PC-9 (cell line): ENCODE data around the gene OBSCN. TPM values are rescaled to one million over a fixed set of nuclear protein-coding genes. Genes with fewer than 3 reads are reported as not detected.

Experiments
- BruUV-seq: library from RNA; stranded (reverse); fragments of 400-500 nt; replicated peaks from 2 replicates; lab custom pipeline; 2021; lab: Mats Ljungman, UMichigan
- CTCF ChIA-PET: fragments of 300-600 bp; sonication (Branson Sonifier 250); formaldehyde crosslinking; loops from one replicate; lab custom pipeline; 2022; ENCODE audit warnings: antibody characterized with exemption; lab: Charles Lee
- POLR2A ChIA-PET: fragments of 300-600 bp; sonication (Branson Sonifier 250); formaldehyde crosslinking; loops from one replicate; lab custom pipeline; 2022; ENCODE audit warnings: antibody characterized with exemption; ENCODE audit not compliant: unreplicated experiment; lab: Charles Lee
- DNase-seq, 2 experiments: peaks; one replicate each; pipeline versions ENCODE4 v3.0.0 to v3.0.0-alpha.2; 2015 to 2022; ENCODE audit warnings: mixed read lengths in 1 of 2
- H2AFZ ChIP-seq: fragments of 200-600 bp; sonication (generic); 2 replicates; pipeline ENCODE4 v1.8.1; 2017; ENCODE audit warnings: antibody characterized with exemption
- H3F3A ChIP-seq: fragments of 200-600 bp; sonication (generic); 2 replicates; pipeline ENCODE4 v1.8.1; 2017; ENCODE audit warnings: antibody characterized with exemption, mild to moderate bottlenecking, low read depth; ENCODE audit not compliant: insufficient read depth
- H3K27ac ChIP-seq: fragments of 200-600 bp; sonication (generic); 2 replicates; pipeline ENCODE4 v1.6.1; 2016; ENCODE audit warnings: mixed run types
- H3K27me3 ChIP-seq: fragments of 200-600 bp; sonication (generic); 2 replicates; pipeline ENCODE4 v1.6.1; 2016; ENCODE audit warnings: low read depth, mixed run types; ENCODE audit not compliant: insufficient read depth
- H3K36me3 ChIP-seq: fragments of 200-600 bp; sonication (generic); 2 replicates; pipeline ENCODE4 v1.6.1; 2016; ENCODE audit warnings: low read depth, mixed run types
- H3K4me1 ChIP-seq: fragments of 200-600 bp; sonication (generic); replicated peaks from 2 replicates; pipeline ENCODE4 v1.6.1; 2016; ENCODE audit warnings: mixed run types; ENCODE audit not compliant: insufficient read depth
- H3K4me2 ChIP-seq: fragments of 200-600 bp; sonication (generic); 2 replicates; pipeline ENCODE4 v1.6.1; 2017; ENCODE audit warnings: mixed run types
- H3K4me3 ChIP-seq: fragments of 200-600 bp; sonication (generic); 2 replicates; pipeline ENCODE4 v1.6.1; 2016; ENCODE audit warnings: mixed run types
- H3K79me2 ChIP-seq: fragments of 200-600 bp; sonication (generic); 2 replicates; pipeline ENCODE4 v1.6.1; 2017; ENCODE audit warnings: low read depth, mixed run types
- H3K9me2 ChIP-seq: fragments of 200-600 bp; sonication (generic); 2 replicates; pipeline ENCODE4 v1.8.1; 2017; ENCODE audit warnings: mild to moderate bottlenecking; ENCODE audit not compliant: insufficient read depth
- H3K9me3 ChIP-seq: fragments of 200-600 bp; sonication (generic); 2 replicates; pipeline ENCODE4 v1.8.1; 2016; ENCODE audit warnings: low read depth; ENCODE audit not compliant: insufficient read depth
- H4K20me1 ChIP-seq: fragments of 200-600 bp; sonication (generic); 2 replicates; pipeline ENCODE4 v1.8.1; 2017; ENCODE audit not compliant: insufficient read depth
- CTCF ChIP-seq: fragments of 200-600 bp; sonication (generic); conservative IDR thresholded peaks from 2 replicates; pipeline ENCODE4 v1.6.1; 2017; ENCODE audit warnings: mixed run types, antibody characterized with exemption, mild to moderate bottlenecking, moderate library complexity
- EZH2 ChIP-seq: fragments of 200-600 bp; sonication (generic); IDR thresholded peaks from 2 replicates; pipeline ENCODE4 v1.8.0; 2017; ENCODE audit warnings: antibody characterized with exemption, low read depth
- intact Hi-C: fragments of 100-400 bp; cut with micrococcal nuclease; formaldehyde crosslinking; loops from one replicate; pipeline ENCODE4 v1.10.0; 2022; ENCODE audit not compliant: unreplicated experiment
- total RNA-seq: library from RNA; stranded (reverse); gene quantifications from 2 replicates; pipeline ENCODE4 v1.2.3, GENCODE V29; 2021

The OBSCN gene
- total RNA-seq, 1 experiment from 2014 or later, result 62.9 TPM

DNA sequence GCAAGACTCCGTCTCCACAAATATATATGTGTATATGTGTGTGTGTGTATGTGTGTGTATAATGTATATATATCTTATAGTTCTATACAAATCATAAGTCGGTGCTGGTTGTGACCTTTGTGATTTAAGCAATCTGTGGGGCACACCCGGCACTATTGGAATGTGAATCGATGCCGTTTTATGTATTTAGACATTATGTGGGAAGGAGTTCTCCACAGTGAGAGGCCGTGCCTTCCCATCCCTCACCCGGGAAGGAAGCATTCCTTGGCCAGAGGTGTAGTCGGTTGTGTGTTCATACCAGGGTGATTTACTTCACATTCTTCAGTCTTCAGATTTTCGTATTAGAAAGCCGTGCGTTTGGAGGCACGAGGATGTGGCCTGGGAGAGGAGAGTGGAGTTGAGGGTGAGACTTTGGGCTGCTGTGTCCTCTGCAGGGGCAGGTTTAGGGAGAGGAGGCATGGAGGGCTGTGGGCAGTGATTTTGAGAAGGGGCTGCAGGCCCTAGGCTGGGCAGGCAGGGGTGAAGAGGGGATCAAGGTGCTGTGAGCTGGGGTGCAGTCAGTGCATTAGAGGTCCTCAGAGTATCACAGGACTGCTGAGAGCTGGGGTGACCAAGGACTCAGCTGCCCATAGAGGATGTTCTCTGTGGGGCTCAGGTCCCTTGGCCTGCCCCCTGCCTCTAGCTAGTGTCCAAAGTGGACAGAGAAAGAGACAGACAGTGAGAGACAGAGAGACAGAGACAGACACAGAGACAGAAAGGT, 141.0 kb downstream of the OBSCN start:
- peaks cover 8% of the 10 kb centered on the region for H3K9me3 ChIP-seq
- no peaks in the 10 kb centered on the region for H3K4me1 ChIP-seq
- H3F3A ChIP-seq, result 0 out of 2 replicates have a peak, but pooled peaks cover 6% of the 10 kb centered on the region
- TF ChIP-seq CTCF, result no peak
- no peak for TF ChIP-seq EZH2
- H3K27me3 ChIP-seq, result no peaks in the 10 kb centered on the region
- POLR2A ChIA-PET, result interaction anchor here (0.6 kb wide), 3 partner anchors 56 to 1535 kb away, joined by 3 to 7 read pairs (median 5); no protein-coding TSS in a partner anchor
- no peak for DNase-seq
- H3K36me3 ChIP-seq, result no peaks in the 10 kb centered on the region
- H4K20me1 ChIP-seq, result no peaks in the 10 kb centered on the region
- H3K4me3 ChIP-seq, result no peak overlapping the region
- no peaks in the 10 kb centered on the region for H3K79me2 ChIP-seq
- no TSS peak for BruUV-seq
- H3K9me2 ChIP-seq, result no peaks in the 10 kb centered on the region
- no peak overlapping the region for H3K27ac ChIP-seq
- H3K4me2 ChIP-seq, result no peak overlapping the region
- no peak overlapping the region for H2AFZ ChIP-seq
- intact Hi-C loops, result no loop called here
- CTCF ChIA-PET, result no interaction called here

DNA sequence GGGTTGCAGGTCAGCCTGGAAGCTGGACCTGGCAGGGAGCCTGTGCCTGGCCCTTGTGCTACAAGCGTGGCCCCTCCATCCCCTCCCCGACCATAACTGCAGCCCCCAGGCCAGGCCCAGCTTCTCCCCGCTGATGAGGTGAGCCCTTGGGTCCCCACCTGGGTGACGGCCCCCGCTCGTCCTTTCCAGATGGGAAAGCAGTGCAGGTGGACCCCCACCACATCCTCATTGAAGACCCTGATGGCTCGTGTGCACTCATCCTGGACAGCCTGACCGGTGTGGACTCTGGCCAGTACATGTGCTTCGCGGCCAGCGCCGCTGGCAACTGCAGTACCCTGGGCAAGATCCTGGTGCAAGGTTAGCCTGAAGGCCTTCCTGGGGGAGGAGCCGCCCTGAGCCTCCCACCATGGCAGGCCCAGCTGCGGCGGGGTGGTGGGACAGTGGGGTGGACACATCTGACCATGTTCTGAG, 141.9 kb downstream of the OBSCN start:
- CTCF ChIA-PET, result no interaction called here
- POLR2A ChIA-PET, result interaction anchor here (0.6 kb wide), 1 partner anchor 56 kb away, joined by 3 read pairs; no protein-coding TSS in a partner anchor
- intact Hi-C loops, result no loop called here

GRCh38 chr1:228350179-228350742, 142.4 kb downstream of the OBSCN start:
- TF ChIP-seq EZH2 (no peak), CTCF (no peak)
- POLR2A ChIA-PET, result no interaction called here
- Histone ChIP-seq H3K9me3 (no peaks in the 10 kb centered on the region), H4K20me1 (no peaks in the 10 kb centered on the region), H3K27ac (no peak overlapping the region), H3F3A (no peaks in the 10 kb centered on the region), H3K4me3 (no peak overlapping the region), H3K4me2 (no peak overlapping the region), H3K27me3 (no peaks in the 10 kb centered on the region), H2AFZ (no peak overlapping the region), H3K36me3 (no peaks in the 10 kb centered on the region), H3K79me2 (no peaks in the 10 kb centered on the region), H3K9me2 (no peaks in the 10 kb centered on the region), H3K4me1 (no peaks in the 10 kb centered on the region)
- no TSS peak for BruUV-seq
- DNase-seq, result no peak
- intact Hi-C loops, result no loop called here
- CTCF ChIA-PET, result no interaction called here

More for the DNA sequence above, 141.9 kb downstream of the OBSCN start:
- Histone ChIP-seq H3K4me3 (no peak overlapping the region), H3K4me2 (no peak overlapping the region), H3K36me3 (no peaks in the 10 kb centered on the region), H2AFZ (no peak overlapping the region), H3K27me3 (no peaks in the 10 kb centered on the region), H3F3A (no peaks in the 10 kb centered on the region), H3K9me3 (no peaks in the 10 kb centered on the region), H4K20me1 (no peaks in the 10 kb centered on the region), H3K79me2 (no peaks in the 10 kb centered on the region), H3K9me2 (no peaks in the 10 kb centered on the region), H3K4me1 (no peaks in the 10 kb centered on the region), H3K27ac (no peak overlapping the region)
- peak in 1 of 2 experiments; percentile 0 for DNase-seq
- BruUV-seq, result no TSS peak
- TF ChIP-seq EZH2 (no peak), CTCF (no peak)
